GM19099 (cell line): ENCODE data around the gene HIVEP3.

ENCODE experiments used
- POLR2A ChIP-seq: IDR thresholded peaks from 3 replicates; pipeline ENCODE4 v1.6.1; 2011; ENCODE audit warnings: low read depth; ENCODE audit not compliant: insufficient read length; ENCODE audit errors: extremely low read depth

HIVEP3 gene

GRCh38 chr1:41727749-41728115, 191.0 kb downstream of the HIVEP3 start:
- no peak for TF ChIP-seq POLR2A

- peak; percentile 36 for TF ChIP-seq POLR2A
Measured at GRCh38 chr1:41726899-41727748, 191.6 kb downstream of the HIVEP3 start.

GRCh38 chr1:41726292-41726691, 192.4 kb downstream of the HIVEP3 start:
- TF ChIP-seq POLR2A, result no peak

GRCh38 chr1:41724926-41725325, 193.8 kb downstream of the HIVEP3 start:
- TF ChIP-seq POLR2A, result no peak

GRCh38 chr1:41724248-41724647, 194.5 kb downstream of the HIVEP3 start:
- TF ChIP-seq POLR2A, result no peak

GRCh38 chr1:41723786-41724185, 194.9 kb downstream of the HIVEP3 start:
- TF ChIP-seq POLR2A, result no peak

- no peak for TF ChIP-seq POLR2A
Measured at GRCh38 chr1:41722184-41722583, 196.5 kb downstream of the HIVEP3 start.

GRCh38 chr1:41720861-41721410, 197.8 kb downstream of the HIVEP3 start:
- no peak for TF ChIP-seq POLR2A

GRCh38 chr1:41719590-41719989, 199.1 kb downstream of the HIVEP3 start:
- TF ChIP-seq POLR2A, result no peak

- no peak for TF ChIP-seq POLR2A
Measured at GRCh38 chr1:41719128-41719527, 199.6 kb downstream of the HIVEP3 start.

- TF ChIP-seq POLR2A, result no peak
Measured at GRCh38 chr1:41718497-41718896, 200.2 kb downstream of the HIVEP3 start.

GRCh38 chr1:41716188-41717130, 202.3 kb downstream of the HIVEP3 start:
- TF ChIP-seq POLR2A, result no peak

- TF ChIP-seq POLR2A, result no peak
Measured at GRCh38 chr1:41715441-41716095, 203.2 kb downstream of the HIVEP3 start.

- no peak for TF ChIP-seq POLR2A
Measured at GRCh38 chr1:41714638-41715389, 203.9 kb downstream of the HIVEP3 start.
